K562 (cell line): Measurements from ENCODE around the gene LAMB4. TPM values are rescaled to one million over a fixed set of nuclear protein-coding genes. Genes with fewer than 3 reads are reported as not detected.

ENCODE experiments used
- ASH1L ChIP-seq: fragments of 450-650 bp; IDR thresholded peaks from 2 replicates; pipeline ENCODE4 v1.6.1; 2018; ENCODE audit warnings: borderline replicate concordance, mild to moderate bottlenecking, low read depth; ENCODE audit not compliant: partially characterized antibody
- ATF7 ChIP-seq: fragments of 450-650 bp; IDR thresholded peaks from 2 replicates; pipeline ENCODE4 v1.7.1; 2014; ENCODE audit warnings: mild to moderate bottlenecking, moderate library complexity
- C11orf30 ChIP-seq: fragments of 450-650 bp; IDR thresholded peaks from 2 replicates; pipeline ENCODE4 v1.6.1; 2016; ENCODE audit warnings: low read depth, mild to moderate bottlenecking
- FOSL1 ChIP-seq: fragments of 200-800 bp; sonication (Bioruptor generic); conservative IDR thresholded peaks from 2 replicates; pipeline ENCODE4 v1.6.1; 2016; ENCODE audit warnings: missing genetic modification characterization, missing compliant biosample characterization
- HCFC1 ChIP-seq: IDR thresholded peaks from 2 replicates; pipeline ENCODE4 v1.6.1; 2012; ENCODE audit warnings: low read depth, low read length, improper control_type of control experiment
- JUND ChIP-seq, 2 experiments: IDR thresholded peaks; 2 replicates in 1 of 2; 3 replicates in 1 of 2; pipeline ENCODE4 v1.6.1; 2011; ENCODE audit warnings: borderline replicate concordance in 2 of 2, low read depth in 2 of 2, low read length in 2 of 2, improper control_type of control experiment in 1 of 2, missing biosample characterization in 1 of 2, missing genetic modification characterization in 1 of 2, missing genetic modification reagents in 1 of 2
- MTA1 ChIP-seq: fragments of 450-650 bp; IDR thresholded peaks from 2 replicates; pipeline ENCODE4 v1.6.1; 2017; ENCODE audit warnings: borderline replicate concordance
- NCOA6 ChIP-seq: fragments of 450-650 bp; IDR thresholded peaks from 2 replicates; pipeline ENCODE4 v1.6.1; 2017; ENCODE audit warnings: mild to moderate bottlenecking
- NFIC ChIP-seq: fragments of 450-650 bp; IDR thresholded peaks from 2 replicates; pipeline ENCODE4 v1.6.1; 2017; ENCODE audit warnings: mild to moderate bottlenecking, inconsistent platforms
- PCBP2 ChIP-seq: fragments of 200-400 bp; formaldehyde crosslinking; IDR thresholded peaks from 2 replicates; pipeline ENCODE4 v1.6.1; 2018; ENCODE audit warnings: low read length, low read depth, mild to moderate bottlenecking, moderate library complexity; ENCODE audit not compliant: poor library complexity, severe bottlenecking
- PHF8 ChIP-seq: fragments of 200-600 bp; sonication (generic); IDR thresholded peaks from 2 replicates; pipeline ENCODE4 v1.6.1; 2012; ENCODE audit warnings: mixed run types, mild to moderate bottlenecking, inconsistent platforms, low read length, moderate library complexity, borderline replicate concordance
- PTTG1 ChIP-seq: fragments of 450-650 bp; IDR thresholded peaks from 2 replicates; pipeline ENCODE4 v1.6.1; 2016; ENCODE audit warnings: low read depth, mild to moderate bottlenecking, missing genetic modification characterization, missing compliant biosample characterization
- SPI1 ChIP-seq: IDR thresholded peaks from 2 replicates; pipeline ENCODE4 v1.6.1; 2011; ENCODE audit warnings: low read depth, low read length, control low read depth, borderline replicate concordance
- STAG1 ChIP-seq: sonication (generic); formaldehyde crosslinking; IDR thresholded peaks from 2 replicates; pipeline ENCODE4 v1.5.0; 2020; ENCODE audit warnings: missing genetic modification reagents, borderline replicate concordance
- TRIM28 ChIP-seq: fragments of 450-650 bp; IDR thresholded peaks from 2 replicates; pipeline ENCODE4 v1.6.1; 2017
- ZFX ChIP-seq: sonication (generic); formaldehyde crosslinking; IDR thresholded peaks from 2 replicates; pipeline ENCODE4 v1.8.0; 2022; ENCODE audit warnings: mild to moderate bottlenecking, missing genetic modification reagents, moderate library complexity
- ZKSCAN3 ChIP-seq: fragments of 250-450 bp; sonication (Bioruptor Pico); IDR thresholded peaks from 2 replicates; pipeline ENCODE4 v1.4.0; 2020
- ZKSCAN8 ChIP-seq: fragments of 200-800 bp; sonication (Bioruptor generic); IDR thresholded peaks from 2 replicates; pipeline ENCODE4 v1.6.1; 2016; ENCODE audit warnings: missing genetic modification characterization, missing compliant biosample characterization
- ZNF121 ChIP-seq: sonication (generic); formaldehyde crosslinking; conservative IDR thresholded peaks from 2 replicates; pipeline ENCODE4 v1.8.0; 2022; ENCODE audit warnings: missing genetic modification reagents
- ZNF239 ChIP-seq: fragments of 250-450 bp; sonication (Bioruptor Pico); IDR thresholded peaks from 2 replicates; pipeline ENCODE4 v1.4.0; 2020; ENCODE audit warnings: mild to moderate bottlenecking
- ZNF347 ChIP-seq: fragments of 450-650 bp; formaldehyde crosslinking; IDR thresholded peaks from 2 replicates; pipeline ENCODE4 v1.4.0; 2020; ENCODE audit warnings: low read depth, mild to moderate bottlenecking, moderate library complexity
- ZNF384 ChIP-seq: IDR thresholded peaks from 2 replicates; pipeline ENCODE4 v1.6.1; 2012; ENCODE audit warnings: low read depth, low read length, improper control_type of control experiment
- polyA plus RNA-seq, 8 experiments: library from polyadenylated mRNA; depleted of rRNA in 4 of 8; stranded (reverse) in 5 of 8; unstranded in 3 of 8; fragments of >200 nt; fragmentation: Nextera tagmentation in 2 of 8; fragmentation: Illumina TruSeq in 1 of 8; extraction: Ambion mirVana in 2 of 8; extraction: Trizol in 1 of 8; gene quantifications; 2 replicates each; pipeline versions ENCODE4 v1.2.1 to v1.2.3, GENCODE V29; 2011 to 2014; ENCODE audit warnings: inconsistent platforms in 1 of 8, missing spikeins in 1 of 8
- total RNA-seq, 7 experiments: library from RNA; depleted of rRNA in 6 of 7; stranded (reverse); fragments of >200 nt in 6 of 7; fragmentation: Illumina TruSeq in 2 of 7; extraction: Trizol in 2 of 7; gene quantifications; 2 replicates each; pipeline versions ENCODE4 v1.2.1 to v1.2.3, GENCODE V29; 2011 to 2021; ENCODE audit warnings: low replicate concordance in 1 of 7
- TF ChIP-seq, protein P1 (sequence below): fragments of 450-650 bp; IDR thresholded peaks from 2 replicates; pipeline ENCODE4 v1.6.1; 2017; ENCODE audit warnings: mild to moderate bottlenecking, moderate library complexity
- TF ChIP-seq, protein P2 (sequence below), 3 experiments: fragments of 200-800 bp in 1 of 3; sonication (Bioruptor generic) in 1 of 3; sonication (generic) in 1 of 3; formaldehyde crosslinking in 1 of 3; IDR thresholded peaks; 2 replicates each; pipeline versions ENCODE4 v1.6.1 to v1.8.0; 2016 to 2022; ENCODE audit warnings: mild to moderate bottlenecking in 2 of 3, missing compliant biosample characterization in 2 of 3, missing genetic modification characterization in 2 of 3, missing genetic modification reagents in 1 of 3
- TF ChIP-seq, protein P3 (sequence below): sonication (generic); formaldehyde crosslinking; IDR thresholded peaks from 2 replicates; pipeline ENCODE4 v1.8.0; 2023; ENCODE audit warnings: mild to moderate bottlenecking, missing genetic modification reagents

The LAMB4 gene
- total and polyA plus RNA-seq, 9 of the 15 experiments (the other 6 are each of a cell fraction or from before 2014, with no cell fraction given), result 0.06 to 0.13 (median 0.07) TPM; not detected in 6

DNA sequence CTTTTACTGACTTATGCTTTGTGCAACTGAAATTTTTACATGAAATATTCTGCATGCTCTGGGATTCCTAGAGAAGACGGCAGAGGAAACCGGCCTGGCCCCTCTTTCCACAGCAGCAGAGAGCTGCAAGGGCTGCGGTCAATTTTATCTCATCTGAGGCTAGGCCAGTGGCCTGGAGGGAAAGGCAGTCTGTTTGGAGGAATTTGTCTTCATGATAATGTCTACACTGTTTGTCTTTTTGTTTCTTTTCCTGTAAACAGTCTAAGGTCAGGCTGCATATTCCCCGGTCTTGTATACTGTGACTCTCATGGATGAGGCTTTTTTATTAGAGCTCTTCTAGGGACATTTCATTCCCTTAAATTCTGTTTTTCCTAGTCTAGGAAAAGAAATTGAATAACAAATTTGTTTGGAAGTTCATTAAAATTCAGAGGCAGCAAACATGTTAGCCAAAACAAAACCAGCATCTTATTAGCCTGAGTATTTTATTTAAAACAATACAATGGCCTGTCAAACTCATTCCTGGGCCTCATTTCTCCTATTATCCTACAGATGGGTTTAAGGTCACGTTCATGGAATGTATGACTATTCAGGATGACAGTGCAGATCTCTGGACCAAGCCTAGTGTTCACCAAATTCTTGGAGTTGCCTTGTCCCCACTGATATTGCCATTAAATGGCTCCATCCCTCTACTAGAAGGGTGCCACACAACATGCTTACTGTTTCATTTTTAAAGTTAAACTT lies 26.4 kb downstream of the LAMB4 start (continued):
- no peak for TF ChIP-seq PHF8
- TF ChIP-seq C11orf30, result peak; percentile 93
- no peak for TF ChIP-seq ZNF384
- TF ChIP-seq, protein P1, sequence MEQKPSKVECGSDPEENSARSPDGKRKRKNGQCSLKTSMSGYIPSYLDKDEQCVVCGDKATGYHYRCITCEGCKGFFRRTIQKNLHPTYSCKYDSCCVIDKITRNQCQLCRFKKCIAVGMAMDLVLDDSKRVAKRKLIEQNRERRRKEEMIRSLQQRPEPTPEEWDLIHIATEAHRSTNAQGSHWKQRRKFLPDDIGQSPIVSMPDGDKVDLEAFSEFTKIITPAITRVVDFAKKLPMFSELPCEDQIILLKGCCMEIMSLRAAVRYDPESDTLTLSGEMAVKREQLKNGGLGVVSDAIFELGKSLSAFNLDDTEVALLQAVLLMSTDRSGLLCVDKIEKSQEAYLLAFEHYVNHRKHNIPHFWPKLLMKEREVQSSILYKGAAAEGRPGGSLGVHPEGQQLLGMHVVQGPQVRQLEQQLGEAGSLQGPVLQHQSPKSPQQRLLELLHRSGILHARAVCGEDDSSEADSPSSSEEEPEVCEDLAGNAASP, result no peak; the same call in 1 of the 2 replicates
- TF ChIP-seq NFIC, result no peak
- TF ChIP-seq ZKSCAN3 (CRISPR knock-in tag), result no peak
- no peak for TF ChIP-seq ZKSCAN8
- no peak for TF ChIP-seq MTA1
- TF ChIP-seq, protein P2, sequence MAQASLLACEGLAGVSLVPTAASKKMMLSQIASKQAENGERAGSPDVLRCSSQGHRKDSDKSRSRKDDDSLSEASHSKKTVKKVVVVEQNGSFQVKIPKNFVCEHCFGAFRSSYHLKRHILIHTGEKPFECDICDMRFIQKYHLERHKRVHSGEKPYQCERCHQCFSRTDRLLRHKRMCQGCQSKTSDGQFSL (CRISPR knock-in tag; IDR thresholded peaks at IDR 0.05), result no peak
- TF ChIP-seq, protein P2 (tag; IDR thresholded peaks at IDR 0.05), result no peak
- TF ChIP-seq ZNF347, result no peak
- no peak for TF ChIP-seq ZNF121 (CRISPR knock-in tag)
- peak; percentile 80; the same call in 1 of the 2 replicates for TF ChIP-seq JUND (IDR thresholded peaks at IDR 0.05; ENCODE audit: borderline replicate concordance, low read depth, low read length)
- TF ChIP-seq JUND (tag; IDR thresholded peaks at IDR 0.05; ENCODE audit: borderline replicate concordance, low read depth, low read length), result peak; percentile 81
- no peak for TF ChIP-seq ASH1L
- TF ChIP-seq NCOA6, result peak; percentile 13; the same call in 1 of the 2 replicates
- TF ChIP-seq PTTG1 (tag), result no peak
- TF ChIP-seq PCBP2, result no peak
- TF ChIP-seq SPI1, result no peak
- peak; percentile 57 for TF ChIP-seq ZFX
- peak; percentile 27; the same call in 1 of the 2 replicates for TF ChIP-seq ATF7
- TF ChIP-seq ZNF239 (CRISPR knock-in tag), result no peak
- TF ChIP-seq HCFC1, result no peak
- TF ChIP-seq, protein P3, sequence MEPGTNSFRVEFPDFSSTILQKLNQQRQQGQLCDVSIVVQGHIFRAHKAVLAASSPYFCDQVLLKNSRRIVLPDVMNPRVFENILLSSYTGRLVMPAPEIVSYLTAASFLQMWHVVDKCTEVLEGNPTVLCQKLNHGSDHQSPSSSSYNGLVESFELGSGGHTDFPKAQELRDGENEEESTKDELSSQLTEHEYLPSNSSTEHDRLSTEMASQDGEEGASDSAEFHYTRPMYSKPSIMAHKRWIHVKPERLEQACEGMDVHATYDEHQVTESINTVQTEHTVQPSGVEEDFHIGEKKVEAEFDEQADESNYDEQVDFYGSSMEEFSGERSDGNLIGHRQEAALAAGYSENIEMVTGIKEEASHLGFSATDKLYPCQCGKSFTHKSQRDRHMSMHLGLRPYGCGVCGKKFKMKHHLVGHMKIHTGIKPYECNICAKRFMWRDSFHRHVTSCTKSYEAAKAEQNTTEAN (CRISPR knock-in tag), result no peak
- no peak for TF ChIP-seq STAG1 (CRISPR knock-in tag)
- TF ChIP-seq TRIM28, result peak; percentile 88
- peak; percentile 86 for TF ChIP-seq FOSL1
